ENCODE data around the gene OPTN.

DNA sequence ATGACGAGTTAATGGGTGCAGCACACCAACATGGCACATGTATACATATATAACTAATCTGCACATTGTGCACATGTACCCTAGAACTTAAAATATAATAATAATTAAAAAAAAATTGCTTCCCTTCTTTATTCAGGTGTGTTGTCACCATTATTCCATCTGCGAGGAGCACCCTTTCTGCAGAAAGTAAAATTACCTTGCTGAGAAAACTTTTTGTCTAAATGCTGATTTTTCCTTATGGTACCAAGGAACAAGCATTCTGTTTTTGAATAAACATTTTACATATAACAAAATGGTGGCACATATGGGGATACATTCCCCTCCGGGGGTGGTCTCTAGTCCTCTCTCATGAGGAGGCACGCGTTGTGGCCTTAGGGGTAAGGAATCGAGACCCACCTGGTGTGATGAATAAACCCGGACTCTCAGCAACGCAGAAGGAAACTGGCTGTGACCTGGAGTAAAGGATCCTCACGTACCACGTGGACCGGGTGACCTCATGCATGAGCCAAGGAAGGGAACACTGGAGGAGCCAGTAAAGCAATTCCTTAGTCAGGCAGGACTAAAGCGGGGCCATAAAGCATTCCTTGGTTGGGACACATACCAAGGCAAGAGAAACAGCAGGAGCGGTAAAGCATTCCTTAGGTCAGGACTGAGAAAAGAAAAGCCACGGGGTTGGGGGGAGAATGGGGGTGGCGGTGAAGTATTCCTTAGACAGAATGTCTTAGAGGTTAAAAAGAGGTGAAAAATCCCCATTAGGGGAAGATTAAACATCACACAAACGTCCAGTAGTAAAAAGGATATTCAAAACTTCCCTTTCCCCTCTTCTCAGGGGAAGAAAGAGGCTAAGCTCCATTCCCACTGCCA, 20.8 kb upstream of the OPTN start:
- TF ChIP-seq, protein P1, sequence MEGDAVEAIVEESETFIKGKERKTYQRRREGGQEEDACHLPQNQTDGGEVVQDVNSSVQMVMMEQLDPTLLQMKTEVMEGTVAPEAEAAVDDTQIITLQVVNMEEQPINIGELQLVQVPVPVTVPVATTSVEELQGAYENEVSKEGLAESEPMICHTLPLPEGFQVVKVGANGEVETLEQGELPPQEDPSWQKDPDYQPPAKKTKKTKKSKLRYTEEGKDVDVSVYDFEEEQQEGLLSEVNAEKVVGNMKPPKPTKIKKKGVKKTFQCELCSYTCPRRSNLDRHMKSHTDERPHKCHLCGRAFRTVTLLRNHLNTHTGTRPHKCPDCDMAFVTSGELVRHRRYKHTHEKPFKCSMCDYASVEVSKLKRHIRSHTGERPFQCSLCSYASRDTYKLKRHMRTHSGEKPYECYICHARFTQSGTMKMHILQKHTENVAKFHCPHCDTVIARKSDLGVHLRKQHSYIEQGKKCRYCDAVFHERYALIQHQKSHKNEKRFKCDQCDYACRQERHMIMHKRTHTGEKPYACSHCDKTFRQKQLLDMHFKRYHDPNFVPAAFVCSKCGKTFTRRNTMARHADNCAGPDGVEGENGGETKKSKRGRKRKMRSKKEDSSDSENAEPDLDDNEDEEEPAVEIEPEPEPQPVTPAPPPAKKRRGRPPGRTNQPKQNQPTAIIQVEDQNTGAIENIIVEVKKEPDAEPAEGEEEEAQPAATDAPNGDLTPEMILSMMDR (IDR thresholded peaks at IDR 0.05) = no peak
- TF ChIP-seq POLR2A (IDR thresholded peaks at IDR 0.05) = no peak
